ENCODE data around the gene RFTN1.

RFTN1 gene

DNA sequence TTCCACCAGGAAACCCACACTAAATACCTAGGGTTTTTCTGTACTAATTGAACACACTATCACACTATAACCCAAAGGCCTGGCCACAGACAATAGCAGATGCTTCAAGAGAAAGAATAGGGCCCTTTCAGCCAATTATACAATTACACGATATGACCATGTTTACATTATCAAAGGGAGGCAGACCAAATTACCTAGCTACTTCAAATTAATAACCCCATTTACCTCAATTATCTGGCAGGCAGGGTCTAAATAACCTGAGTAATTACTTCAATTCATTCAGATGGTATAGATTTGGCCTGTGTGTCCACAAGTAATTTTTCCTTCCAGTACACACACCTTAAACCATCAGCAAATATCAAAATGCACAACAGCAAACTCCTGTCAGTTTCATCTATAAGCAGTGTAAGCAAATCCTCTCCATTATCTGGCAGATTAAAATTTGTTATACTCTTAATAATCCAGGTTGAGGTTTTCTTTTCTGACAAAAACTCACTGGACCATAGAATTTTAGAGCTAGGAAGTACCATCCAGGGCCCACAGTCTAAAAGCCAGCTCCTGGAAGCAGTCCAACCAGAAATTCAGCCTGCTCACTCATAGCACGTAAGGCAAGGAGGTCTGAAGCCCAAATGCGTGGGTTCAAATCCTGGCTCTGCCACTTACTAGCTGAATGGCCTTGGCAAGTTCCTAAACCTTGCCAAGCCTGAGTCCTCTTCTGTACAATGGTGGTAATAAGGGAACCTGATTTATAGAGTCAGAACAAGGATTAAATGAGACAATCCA is 51.8 kb downstream of the RFTN1 start:
- no peak for DNase-seq

DNA sequence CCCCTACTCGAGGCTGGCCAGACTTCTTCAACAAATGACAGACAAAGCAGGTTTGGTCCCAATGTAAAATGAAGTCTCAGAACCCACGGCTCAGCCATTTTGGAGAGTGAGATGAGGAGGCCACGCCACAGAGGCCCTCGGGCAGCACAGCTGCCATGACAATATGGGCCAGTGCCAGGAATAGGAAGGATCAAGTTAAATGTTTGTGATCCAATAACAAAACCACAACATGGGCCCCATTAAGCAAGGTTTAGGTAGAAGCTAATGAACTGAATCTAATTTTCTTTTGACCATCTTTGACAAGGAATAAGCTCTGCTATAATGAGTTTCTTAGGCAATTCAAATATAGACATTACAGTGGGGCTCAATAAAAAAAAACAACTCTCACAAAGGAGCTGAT is 52.6 kb downstream of the RFTN1 start:
- no peak for DNase-seq

DNA sequence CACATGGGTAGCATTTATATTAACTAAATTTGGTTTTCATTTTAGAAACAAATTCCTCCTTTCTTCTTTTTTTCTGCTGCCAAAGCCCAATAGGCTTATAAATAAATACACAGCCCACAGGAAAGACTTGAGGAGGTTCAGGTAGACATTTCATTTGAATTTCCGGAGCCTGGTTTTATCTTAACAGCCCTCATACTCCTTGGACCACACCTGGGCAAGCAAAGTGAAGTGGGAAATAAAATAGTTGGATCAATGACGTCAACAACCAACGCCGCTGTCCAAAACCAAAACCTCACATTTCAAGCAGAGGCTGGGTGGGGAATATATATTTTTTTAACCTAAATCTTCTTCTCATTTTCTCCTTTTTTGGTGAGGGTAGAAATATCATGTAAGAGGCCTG is 53.2 kb downstream of the RFTN1 start:
- DNase-seq, result no peak

DNA sequence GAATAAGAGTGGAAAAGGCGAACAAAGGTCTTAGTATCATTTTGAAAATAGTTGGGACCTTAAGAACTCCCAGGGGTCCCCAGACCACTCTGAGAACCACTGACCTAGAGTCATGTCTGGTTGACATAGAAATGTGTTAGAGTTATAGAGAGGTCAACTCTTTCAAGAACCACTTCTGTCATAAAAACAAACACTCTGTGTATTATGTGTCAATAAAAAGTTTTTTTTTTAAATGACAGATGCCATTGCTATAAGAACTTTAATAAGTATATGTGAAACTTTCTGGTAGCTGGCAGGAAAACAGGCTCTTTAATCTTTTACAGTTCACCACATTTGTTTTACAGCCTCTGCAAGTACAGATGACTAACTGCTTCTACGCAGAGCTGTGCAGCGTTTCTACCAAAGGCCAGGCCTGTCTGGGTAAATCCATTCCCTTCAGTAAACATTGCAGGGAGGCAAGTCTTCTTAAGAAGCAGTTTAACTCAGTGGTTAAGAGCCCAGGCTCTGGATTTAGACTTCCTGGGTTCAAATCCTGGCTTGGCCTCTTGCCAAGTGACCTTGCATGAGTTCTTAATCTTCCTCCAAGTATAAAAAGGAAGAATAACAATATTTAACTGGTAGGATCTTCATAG is 56.6 kb downstream of the RFTN1 start:
- DNase-seq, result no peak

DNA sequence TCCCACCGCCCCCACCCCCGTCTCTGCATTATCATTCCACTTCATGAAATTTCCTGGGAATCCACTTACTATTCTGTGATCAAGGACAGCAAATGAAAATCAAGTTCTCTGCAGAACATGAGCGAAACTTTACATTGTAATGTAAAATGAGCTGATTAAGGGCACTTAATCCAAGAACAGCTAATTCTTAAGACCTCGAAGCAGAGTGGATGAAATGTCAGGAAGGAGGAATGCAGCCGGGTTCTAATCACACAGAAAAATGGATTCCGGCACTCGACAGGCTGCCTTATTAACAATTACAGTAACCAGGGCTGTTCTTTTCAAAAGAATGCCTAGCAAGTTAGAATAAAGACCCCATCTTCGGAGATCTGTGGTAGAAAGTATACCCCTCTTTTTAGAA is 57.5 kb downstream of the RFTN1 start:
- no peak for DNase-seq

DNA sequence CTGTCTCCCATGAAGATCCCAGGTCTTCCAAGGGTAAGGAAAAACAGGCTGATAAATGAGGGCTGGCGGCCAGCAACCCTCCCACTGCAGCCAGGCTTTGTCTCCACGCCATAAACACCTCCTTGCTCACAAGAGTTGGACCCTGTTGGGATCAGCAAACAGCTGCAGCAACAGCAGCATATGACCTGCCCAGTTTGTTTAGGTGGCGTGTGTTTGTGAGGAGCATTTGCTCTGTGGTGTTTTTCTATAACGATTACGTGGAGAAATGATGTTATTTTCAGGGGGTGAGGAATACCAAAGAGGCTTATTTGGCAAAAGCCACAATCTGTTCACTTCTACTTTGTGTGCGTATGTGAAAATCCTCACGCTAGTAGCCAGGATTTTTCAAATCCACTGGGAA is 58.5 kb downstream of the RFTN1 start:
- no peak for DNase-seq

DNA sequence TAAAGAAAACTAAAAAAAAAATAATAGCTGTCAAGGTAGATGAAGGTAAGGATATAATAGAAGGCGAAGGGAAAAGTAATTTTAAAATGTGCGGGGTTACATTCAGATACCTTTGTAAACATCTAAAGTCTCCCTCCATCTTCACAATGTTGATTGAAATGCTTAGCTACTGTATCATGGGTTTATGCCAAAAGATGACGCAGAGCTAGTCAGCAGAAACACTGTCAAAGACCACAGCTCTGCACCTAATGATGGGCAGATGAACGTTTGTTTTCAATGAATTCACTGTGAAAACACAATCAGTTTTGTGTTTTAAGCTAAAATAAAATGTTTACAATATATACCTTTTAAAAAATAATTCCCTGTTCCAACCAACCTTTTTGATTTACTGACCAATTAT is 61.2 kb downstream of the RFTN1 start:
- DNase-seq, result no peak

DNA sequence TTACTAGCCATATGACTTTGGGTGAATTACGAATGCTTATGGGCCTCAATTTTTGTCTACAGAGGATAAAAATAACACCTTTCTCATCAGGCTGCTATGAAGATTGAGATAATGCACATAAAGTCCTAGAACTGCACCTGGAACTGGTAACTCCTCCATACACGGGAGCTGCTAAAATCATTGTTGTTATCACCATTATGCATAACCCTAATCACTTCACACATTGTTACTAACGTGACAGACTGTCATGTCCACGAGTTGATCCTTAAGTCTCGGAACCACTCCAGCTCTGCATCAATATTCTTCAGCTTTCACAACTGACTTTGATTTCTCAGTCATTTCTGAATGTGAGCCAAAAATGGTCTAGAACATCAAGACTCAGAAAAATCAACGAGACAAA is 64.1 kb downstream of the RFTN1 start:
- no peak for DNase-seq

DNA sequence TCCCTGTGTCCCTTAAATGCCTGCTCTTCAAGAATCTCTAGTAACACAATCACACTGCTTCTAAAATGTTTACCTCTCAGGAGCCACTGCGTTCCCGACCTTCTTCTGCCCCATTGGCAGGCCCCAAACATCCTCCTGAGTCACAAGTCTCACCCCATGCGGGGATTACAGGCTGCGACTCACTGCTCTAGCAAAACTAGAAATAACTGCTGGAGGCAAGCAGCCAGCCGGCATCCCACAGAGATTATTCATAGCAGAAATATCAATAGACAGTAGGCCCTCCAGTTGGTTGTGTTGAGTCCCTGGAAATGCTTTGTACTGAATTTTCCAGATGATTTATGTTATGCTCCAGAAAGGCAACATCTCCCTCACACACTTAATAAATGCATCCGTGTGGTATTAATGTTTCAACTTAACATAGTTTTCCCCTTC is 64.8 kb downstream of the RFTN1 start:
- DNase-seq, result peak; percentile 48

DNA sequence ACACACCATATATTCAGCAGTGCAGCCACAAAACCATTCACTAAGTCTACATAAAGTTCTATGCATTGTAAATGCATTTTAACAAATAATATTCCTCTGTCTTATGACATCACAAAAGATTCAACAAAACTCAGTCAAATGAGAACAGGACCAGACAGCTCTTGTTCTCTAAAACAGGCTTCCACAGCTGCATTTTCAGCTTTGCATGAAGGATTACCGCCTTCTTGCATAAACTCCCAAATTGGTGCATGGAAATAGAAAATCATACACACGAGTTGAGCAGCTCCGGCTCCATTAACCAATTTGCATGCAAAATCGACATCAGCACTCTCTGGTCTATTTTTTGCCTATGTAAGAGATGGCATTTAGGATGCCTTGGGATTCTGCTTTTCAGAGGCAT is 66.4 kb downstream of the RFTN1 start:
- no peak for DNase-seq

DNA sequence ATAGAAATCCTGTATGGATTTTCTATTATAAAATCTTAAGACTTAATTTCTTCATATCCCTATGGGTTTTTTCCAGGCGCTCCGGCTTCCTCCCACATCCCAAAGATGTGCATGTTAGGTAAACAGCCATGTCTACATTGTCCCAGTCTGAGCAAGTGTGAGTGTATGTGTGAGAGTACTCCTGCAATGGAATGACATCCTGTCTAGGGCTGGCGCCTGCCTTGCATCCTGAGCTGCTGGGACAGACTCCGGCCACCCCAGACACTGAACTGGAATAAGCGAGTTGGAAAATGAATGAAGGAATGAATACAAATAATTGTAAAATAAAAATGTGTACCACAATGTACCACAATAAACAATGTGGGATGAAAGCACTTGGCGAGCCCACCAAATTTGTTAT is 69.2 kb downstream of the RFTN1 start:
- no peak for DNase-seq

DNA sequence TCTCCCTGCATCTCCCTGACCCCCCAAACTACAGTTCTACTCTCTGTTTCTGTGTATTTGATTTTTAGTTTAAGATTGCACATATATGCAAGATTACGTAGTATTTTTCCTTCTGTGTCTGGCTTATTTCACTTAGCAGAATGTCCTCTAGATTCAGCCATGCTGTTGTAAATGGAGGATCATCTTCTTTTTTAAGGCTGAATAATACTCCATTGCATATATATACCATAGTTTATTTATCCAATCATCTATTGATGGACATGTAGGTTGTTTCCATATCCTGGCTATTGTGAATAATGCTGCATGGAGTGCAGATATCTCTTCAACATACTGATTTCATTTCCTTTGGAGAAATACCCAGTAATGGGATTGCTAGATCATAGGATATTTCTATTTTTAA is 70.8 kb downstream of the RFTN1 start:
- no peak for DNase-seq

DNA sequence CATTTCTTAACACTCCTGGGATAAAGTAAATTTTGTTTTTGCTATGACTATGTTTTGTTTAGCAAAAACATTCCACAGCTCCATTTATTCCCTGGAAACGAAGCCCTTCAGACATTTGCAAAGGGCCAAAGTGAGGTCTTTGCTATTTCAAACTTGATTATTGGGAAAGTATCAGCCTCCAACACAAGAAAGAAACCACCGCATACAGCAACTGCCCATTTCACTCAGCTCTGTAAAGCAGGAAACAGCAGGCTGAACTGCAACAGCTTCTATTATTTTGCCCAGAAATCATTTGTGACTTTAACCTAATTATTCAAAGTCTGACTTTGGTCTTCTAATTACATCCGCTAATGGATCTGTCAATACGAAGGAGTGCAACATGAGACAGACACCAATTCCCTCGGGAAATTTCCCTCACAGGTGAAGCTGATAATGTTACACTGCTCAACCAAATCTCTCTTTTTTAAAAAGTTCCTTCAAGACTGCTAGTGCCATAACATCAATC is 72.1 kb downstream of the RFTN1 start:
- no peak for DNase-seq

DNA sequence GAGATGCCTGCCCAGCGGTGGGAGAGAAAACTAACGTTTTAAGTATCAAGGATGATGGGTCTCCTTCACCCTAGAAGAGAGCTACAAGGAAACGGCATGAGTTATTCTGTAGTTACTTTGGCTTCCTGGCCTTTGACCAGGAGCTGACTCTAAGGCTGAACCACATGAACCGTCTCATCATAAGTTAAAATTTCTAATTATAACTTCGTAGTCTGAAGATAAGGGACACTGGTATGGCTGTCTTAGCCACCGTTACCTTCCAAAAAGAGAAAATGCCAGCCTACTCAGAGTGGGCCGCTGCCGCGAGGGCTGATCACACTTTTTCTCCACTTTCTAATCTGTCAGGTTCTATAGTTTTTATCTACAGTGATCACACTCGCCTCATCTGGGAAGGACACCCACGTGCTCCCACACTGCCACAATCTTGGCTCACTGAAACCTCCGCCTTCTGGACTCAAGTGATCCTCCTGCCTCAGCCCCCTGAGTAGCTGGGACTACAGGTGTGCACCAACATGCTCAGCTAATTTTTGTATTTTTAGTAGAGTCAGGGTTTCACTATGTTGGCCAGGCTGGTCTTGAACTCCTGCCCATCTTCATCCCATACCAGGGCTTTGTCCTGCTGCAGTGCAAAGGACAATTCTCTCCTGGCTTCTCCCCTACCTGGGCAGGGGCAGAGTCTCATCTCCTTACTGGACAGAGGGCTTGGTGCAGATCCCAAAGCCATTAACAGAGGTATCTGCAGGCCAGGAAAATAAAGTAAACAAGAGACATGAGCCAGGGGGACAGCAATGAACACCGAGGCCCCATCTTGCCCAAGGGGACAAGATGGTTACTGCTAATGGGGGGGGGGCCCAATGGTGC is 73.4 kb downstream of the RFTN1 start:
- DNase-seq, result no peak

DNA sequence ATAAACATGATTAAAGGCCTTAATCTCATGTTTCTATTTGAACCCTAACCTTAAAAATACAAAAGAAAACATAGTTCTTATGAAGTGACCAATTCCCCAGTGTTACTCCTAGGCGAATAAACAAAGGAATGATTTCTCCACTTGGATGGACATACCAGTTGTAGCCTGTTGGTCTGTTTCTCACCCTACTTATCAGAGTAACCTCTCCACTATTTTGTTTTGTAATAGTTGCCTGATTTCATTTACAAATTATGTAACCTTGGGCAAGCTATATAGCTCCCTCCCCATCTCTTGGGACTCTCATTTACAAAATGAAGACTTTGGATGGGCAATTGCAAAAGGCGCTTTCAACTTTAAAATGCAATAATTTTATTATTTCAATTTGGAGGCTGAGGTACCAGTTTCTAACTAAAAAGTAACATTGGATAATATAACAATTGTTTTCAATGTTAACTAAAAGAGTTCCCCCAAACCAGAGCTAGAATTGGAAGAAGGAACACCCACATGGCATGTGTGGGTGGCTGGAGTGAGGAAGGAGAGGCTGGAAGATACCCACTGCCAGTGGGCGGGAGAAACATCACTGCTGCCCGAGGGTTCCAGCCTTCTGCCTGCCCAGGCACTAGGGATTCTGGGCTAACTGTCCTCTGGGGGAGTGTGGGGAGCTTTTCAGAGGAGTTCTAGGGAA is 74.2 kb downstream of the RFTN1 start:
- no peak for DNase-seq

DNA sequence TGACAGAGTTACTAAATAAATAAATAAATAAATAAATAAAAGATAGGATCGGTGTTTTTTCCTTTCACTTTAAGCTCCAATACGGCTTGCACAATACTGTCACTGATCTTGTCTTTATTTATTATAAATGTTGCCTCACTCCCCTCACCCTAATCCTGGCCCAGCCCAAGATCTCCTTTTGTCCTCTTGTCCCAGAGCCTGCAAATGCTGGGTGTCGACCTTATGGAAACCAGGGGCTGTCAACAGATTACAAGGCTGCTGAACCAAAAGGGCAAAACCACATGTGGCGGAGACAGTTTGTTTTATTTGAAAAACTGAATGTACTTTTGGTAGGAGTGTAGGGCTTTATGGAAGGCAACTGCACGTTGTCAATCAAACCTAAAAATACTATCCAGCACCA is 75.9 kb downstream of the RFTN1 start:
- no peak for DNase-seq

DNA sequence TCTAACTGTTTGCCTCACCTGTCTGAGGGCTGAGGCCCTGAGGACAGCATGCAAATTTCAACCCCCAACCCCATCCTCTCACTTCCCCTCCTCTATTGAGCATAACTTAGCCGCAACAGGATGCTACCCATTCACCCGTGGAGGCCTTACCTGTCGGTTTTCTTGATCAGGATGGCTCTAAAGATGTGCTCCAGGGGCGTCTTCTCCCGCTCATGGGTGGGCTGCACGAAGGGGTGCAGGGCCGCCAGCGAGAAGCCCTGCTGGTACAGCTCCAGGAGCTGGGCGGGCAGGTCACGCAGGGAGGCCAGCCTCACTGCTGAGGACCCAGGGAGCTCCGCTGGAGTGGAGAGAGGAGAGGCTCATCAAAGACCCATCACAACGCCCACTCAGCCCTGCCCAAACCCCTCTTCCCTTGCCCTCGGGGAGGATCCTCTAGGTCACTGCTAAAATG is 79.8 kb downstream of the RFTN1 start:
- DNase-seq, result no peak

DNA sequence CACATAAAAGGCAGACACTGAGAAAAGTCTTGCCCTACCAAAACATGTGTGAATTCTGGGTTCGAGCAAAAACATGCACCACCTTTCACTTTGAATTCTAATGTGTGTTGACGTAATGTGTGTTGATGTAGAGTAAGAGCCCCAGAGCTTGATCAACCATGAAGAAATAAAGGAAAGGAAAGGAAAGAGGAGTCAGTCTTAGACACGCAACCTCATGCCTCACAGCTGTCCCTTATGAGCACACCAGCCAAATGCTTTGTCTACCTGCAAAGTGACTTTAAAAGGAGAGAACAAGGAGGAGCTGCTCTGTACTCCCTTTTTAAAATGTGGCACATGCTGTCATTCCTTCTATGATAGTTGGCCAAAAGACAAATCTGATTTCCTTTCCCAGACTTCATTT is 80.8 kb downstream of the RFTN1 start:
- DNase-seq, result no peak

DNA sequence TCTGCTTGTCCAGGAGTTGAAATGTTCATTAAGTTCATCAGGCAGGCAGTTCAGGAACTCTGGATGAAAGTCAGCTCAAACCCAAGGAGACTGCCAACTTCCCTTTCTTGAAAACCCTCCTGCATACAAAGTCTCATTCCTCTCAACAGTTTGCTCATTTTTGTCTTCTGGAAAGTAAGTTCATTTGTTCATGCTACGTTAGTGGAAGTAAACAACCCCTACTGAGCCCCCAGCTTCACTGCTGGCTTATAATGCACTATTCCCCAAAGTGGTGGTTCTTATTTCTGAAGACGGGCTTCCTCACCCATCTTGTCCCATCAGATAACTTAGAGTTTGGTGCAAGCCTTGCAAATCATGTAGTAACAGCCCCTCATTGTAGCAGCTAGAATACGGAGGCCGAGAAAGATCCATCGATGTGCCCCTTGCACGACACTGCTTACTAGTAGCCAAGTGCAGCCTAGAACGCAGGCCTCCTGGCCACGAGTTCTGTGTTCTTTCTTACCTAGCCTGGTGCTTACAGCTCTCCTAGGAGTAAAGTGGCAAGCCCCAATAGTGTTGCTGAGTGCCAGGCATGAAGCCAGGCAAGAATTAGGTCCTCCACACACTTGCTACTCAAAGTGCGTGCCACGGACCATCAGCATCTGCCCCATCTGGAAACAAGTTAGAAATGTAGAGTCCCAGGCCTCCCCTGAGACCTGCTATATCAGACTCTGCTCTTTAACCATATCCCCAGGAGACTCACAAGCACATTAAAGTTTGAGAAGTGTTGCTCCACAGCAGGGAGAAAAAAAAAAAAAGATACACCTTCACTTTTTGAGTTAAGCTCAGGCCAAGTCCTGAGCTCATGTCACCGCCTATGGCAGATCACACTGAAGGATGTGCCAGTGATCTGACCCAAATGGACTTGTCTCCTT is 82.5 kb downstream of the RFTN1 start:
- DNase-seq, result no peak

DNA sequence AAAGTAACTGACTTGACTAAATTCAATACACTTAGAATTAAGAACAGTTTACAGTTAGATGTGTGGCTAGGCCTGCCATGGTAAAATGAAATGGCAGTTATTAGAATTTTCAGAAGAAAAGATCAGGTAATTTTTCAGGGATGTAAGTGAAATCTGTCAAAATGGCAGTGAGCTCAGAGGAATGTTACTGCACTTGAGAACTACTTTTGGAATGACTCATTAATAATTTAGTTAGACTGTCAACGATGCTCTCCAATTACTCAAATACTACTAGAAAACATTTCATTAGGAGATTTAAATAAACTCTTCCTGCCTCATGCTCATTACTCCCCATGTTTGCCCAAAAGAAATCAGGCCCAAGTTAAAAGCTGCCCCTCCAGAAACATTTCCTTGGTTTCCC is 84.4 kb downstream of the RFTN1 start:
- DNase-seq, result no peak

DNA sequence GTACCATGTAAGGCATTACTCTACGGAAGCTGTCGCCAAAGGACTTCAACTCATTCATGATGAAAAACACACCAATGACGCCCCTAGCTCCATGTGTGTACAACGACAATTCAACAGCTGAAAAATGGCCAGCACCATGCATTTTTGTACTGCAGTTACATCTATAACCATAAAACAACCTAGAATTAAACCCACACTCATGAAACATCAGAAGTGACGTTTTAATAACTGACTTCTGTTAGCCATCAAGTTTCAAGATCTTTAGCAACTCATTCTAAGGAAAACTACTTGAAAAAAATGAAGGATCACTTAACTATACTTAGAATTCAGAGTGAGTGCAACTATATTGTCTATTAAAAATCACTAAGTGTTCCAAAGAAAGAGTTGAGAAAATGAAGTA is 84.9 kb downstream of the RFTN1 start:
- no peak for DNase-seq
